SK-N-SH (cell line): ENCODE results near the gene UCK2.

Source experiments
- CTCF ChIP-seq: fragments of 200-600 bp; sonication (generic); IDR thresholded peaks from 2 replicates; pipeline ENCODE4 v1.6.1; 2017; ENCODE audit warnings: antibody characterized with exemption, mild to moderate bottlenecking, moderate library complexity
- EP300 ChIP-seq, 2 experiments: IDR thresholded peaks; 2 replicates each; pipeline versions ENCODE4 v1.4.0 to v1.6.1; 2012; ENCODE audit warnings: borderline replicate concordance in 1 of 2, low read depth in 1 of 2, low read length in 1 of 2
- EZH2phosphoT487 ChIP-seq: fragments of 200-600 bp; sonication (generic); IDR thresholded peaks from 2 replicates; pipeline ENCODE4 v1.6.1; 2017; ENCODE audit warnings: low read depth, mixed run types, mild to moderate bottlenecking, antibody characterized with exemption, moderate library complexity, borderline replicate concordance
- JUND ChIP-seq: IDR thresholded peaks from 2 replicates; pipeline ENCODE4 v1.4.0; 2012
- MAX ChIP-seq: IDR thresholded peaks from 2 replicates; pipeline ENCODE4 v1.4.0; 2012; ENCODE audit warnings: low read depth
- MXI1 ChIP-seq: IDR thresholded peaks from 2 replicates; pipeline ENCODE4 v1.6.1; 2012; ENCODE audit warnings: mild to moderate bottlenecking, low read depth, low read length, improper control_type of control experiment
- POLR2AphosphoS5 ChIP-seq: IDR thresholded peaks from 2 replicates; pipeline ENCODE4 v1.6.1; 2012; ENCODE audit warnings: low read depth, low read length
- RCOR1 ChIP-seq: fragments of 150-350 bp; IDR thresholded peaks from 2 replicates; pipeline ENCODE4 v1.6.1; 2017; ENCODE audit warnings: antibody characterized with exemption, low read length
- REST ChIP-seq: IDR thresholded peaks from 2 replicates; pipeline ENCODE4 v1.6.1; 2012; ENCODE audit warnings: mild to moderate bottlenecking, low read depth, low read length, moderate library complexity
- RXRA ChIP-seq: IDR thresholded peaks from 2 replicates; pipeline ENCODE4 v1.4.0; 2012; ENCODE audit warnings: low read depth, mild to moderate bottlenecking, borderline replicate concordance
- TEAD4 ChIP-seq: IDR thresholded peaks from 2 replicates; pipeline ENCODE4 v1.4.0; 2012; ENCODE audit warnings: mild to moderate bottlenecking, borderline replicate concordance; ENCODE audit not compliant: insufficient read depth
- USF1 ChIP-seq: IDR thresholded peaks from 2 replicates; pipeline ENCODE4 v1.4.0; 2012; ENCODE audit warnings: low read depth, borderline replicate concordance
- TF ChIP-seq, protein P1 (sequence below): fragments of 150-350 bp; IDR thresholded peaks from 2 replicates; pipeline ENCODE4 v1.6.1; 2016; ENCODE audit warnings: mild to moderate bottlenecking, low read depth, low read length

DNA sequence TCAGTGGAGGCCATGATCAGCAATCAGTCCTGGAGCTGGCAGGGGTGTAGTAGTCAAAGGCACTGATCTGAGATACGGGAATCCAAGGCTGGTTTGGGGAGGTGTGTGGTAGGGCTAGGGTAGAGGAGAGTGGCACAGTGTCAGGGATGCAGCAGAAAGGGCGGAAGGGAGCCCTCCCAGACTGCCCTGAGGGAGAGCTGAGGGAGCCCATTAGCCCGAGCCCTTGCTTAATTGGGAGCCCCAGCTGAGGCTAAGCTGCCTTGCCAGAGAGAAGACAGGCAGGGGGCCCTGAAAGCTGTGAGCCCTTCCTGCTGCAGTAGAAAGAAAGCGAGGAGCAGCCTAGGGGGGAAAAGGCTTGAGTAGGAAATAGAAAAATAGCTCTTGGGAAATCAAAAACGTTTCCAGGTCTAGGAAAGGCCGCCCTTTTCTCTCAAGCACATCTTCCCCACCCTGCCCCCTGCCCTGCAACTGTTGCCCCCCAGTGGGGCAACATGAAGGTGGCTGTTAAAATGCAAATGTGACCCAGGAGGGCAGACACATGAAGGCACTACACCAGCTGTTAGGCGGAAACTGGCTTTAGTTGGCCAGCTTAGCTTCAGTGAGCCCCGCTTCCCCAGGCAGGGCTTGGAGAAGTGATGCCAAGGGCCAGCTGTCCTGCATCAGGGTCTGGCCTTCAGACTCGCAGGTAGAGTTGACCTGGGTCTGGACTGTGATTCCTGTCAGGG is 106.2 kb downstream of the UCK2 start:
- TF ChIP-seq EZH2phosphoT487 = no peak
- TF ChIP-seq EP300 (IDR thresholded peaks at IDR 0.05; ENCODE audit: borderline replicate concordance in 1 of 2, low read depth in 1 of 2, low read length in 1 of 2) = no peak
- TF ChIP-seq CTCF = no peak
- TF ChIP-seq, protein P1, sequence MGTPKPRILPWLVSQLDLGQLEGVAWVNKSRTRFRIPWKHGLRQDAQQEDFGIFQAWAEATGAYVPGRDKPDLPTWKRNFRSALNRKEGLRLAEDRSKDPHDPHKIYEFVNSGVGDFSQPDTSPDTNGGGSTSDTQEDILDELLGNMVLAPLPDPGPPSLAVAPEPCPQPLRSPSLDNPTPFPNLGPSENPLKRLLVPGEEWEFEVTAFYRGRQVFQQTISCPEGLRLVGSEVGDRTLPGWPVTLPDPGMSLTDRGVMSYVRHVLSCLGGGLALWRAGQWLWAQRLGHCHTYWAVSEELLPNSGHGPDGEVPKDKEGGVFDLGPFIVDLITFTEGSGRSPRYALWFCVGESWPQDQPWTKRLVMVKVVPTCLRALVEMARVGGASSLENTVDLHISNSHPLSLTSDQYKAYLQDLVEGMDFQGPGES = no peak
- no peak for TF ChIP-seq REST
- TF ChIP-seq RXRA = no peak
- TF ChIP-seq MAX = no peak
- no peak for TF ChIP-seq JUND
- TF ChIP-seq RCOR1 = no peak
- TF ChIP-seq MXI1 = no peak
- TF ChIP-seq TEAD4 = no peak
- TF ChIP-seq POLR2AphosphoS5 = no peak
- no peak for TF ChIP-seq USF1
